OCI-LY1 (cell line): ENCODE measurements around the gene PRKG1.

Experiments
- H2AFZ ChIP-seq: fragments of 200-600 bp; sonication (generic), shearing (Covaris generic); 2 replicates; pipeline ENCODE4 v1.6.0; 2014; ENCODE audit warnings: antibody characterized with exemption, mild to moderate bottlenecking, low read length
- H3F3A ChIP-seq: fragments of 200-600 bp; sonication (generic), shearing (Covaris generic); 2 replicates; pipeline ENCODE4 v1.6.0; 2014; ENCODE audit warnings: mild to moderate bottlenecking, antibody characterized with exemption, low read length, moderate library complexity; ENCODE audit not compliant: insufficient read depth
- H3K27ac ChIP-seq: fragments of 200-600 bp; sonication (generic); 2 replicates; pipeline ENCODE4 v1.5.1; 2014; ENCODE audit warnings: low read length, mixed run types, mild to moderate bottlenecking, low read depth; ENCODE audit not compliant: poor library complexity, severe bottlenecking
- H3K27me3 ChIP-seq: fragments of 200-600 bp; sonication (generic); 2 replicates; pipeline ENCODE4 v1.6.0; 2014; ENCODE audit warnings: antibody characterized with exemption, mild to moderate bottlenecking, low read length, moderate library complexity; ENCODE audit not compliant: insufficient read depth
- H3K36me3 ChIP-seq: fragments of 200-600 bp; sonication (generic); 2 replicates; pipeline ENCODE4 v1.6.1; 2014; ENCODE audit warnings: mild to moderate bottlenecking, antibody characterized with exemption, low read length, moderate library complexity, mixed read lengths; ENCODE audit not compliant: insufficient read depth
- H3K4me1 ChIP-seq: fragments of 200-600 bp; sonication (generic); 2 replicates; pipeline ENCODE4 v1.5.1; 2014; ENCODE audit warnings: mild to moderate bottlenecking, low read length, moderate library complexity; ENCODE audit not compliant: insufficient read depth, severe bottlenecking
- H3K4me2 ChIP-seq: fragments of 200-600 bp; sonication (generic), shearing (Covaris generic); 2 replicates; pipeline ENCODE4 v1.6.1; 2014; ENCODE audit warnings: low read length
- H3K4me3 ChIP-seq: fragments of 200-600 bp; sonication (generic); 2 replicates; pipeline ENCODE4 v1.5.1; 2014; ENCODE audit warnings: low read length, low read depth, mild to moderate bottlenecking, mixed read lengths; ENCODE audit not compliant: poor library complexity, severe bottlenecking
- H3K79me2 ChIP-seq: fragments of 200-600 bp; shearing (Covaris generic); 2 replicates; pipeline ENCODE4 v1.6.1; 2016; ENCODE audit warnings: mixed run types, low read length, mixed read lengths; ENCODE audit not compliant: insufficient read depth
- H3K9ac ChIP-seq: fragments of 200-600 bp; sonication (generic), shearing (Covaris generic); 2 replicates; pipeline ENCODE4 v1.6.1; 2014; ENCODE audit warnings: mild to moderate bottlenecking, low read length, mixed read lengths
- H3K9me2 ChIP-seq: fragments of 200-600 bp; sonication (generic), shearing (Covaris generic); 2 replicates; pipeline ENCODE4 v1.6.1; 2014; ENCODE audit warnings: low read depth, mild to moderate bottlenecking, low read length, mixed read lengths
- H3K9me3 ChIP-seq: fragments of 200-600 bp; shearing (Covaris generic); 2 replicates; pipeline ENCODE4 v1.6.1; 2014; ENCODE audit warnings: low read length, mixed read lengths
- H4K20me1 ChIP-seq: fragments of 200-600 bp; sonication (generic), shearing (Covaris generic); 2 replicates; pipeline ENCODE4 v1.6.0; 2016; ENCODE audit warnings: mild to moderate bottlenecking, low read length; ENCODE audit not compliant: insufficient read depth
- EZH2 ChIP-seq: fragments of 200-600 bp; sonication (generic), shearing (Covaris generic); IDR thresholded peaks from 2 replicates; pipeline ENCODE4 v1.8.0; 2017; ENCODE audit warnings: borderline replicate concordance, mixed run types, mild to moderate bottlenecking, antibody characterized with exemption, low read length, moderate library complexity, mixed read lengths
- TF ChIP-seq, protein P1 (sequence below): fragments of 200-600 bp; sonication (generic), shearing (Covaris generic); IDR thresholded peaks from 2 replicates; pipeline ENCODE4 v1.5.1; 2017; ENCODE audit warnings: mild to moderate bottlenecking, antibody characterized with exemption, low read length, moderate library complexity, mixed read lengths

PRKG1 gene

DNA sequence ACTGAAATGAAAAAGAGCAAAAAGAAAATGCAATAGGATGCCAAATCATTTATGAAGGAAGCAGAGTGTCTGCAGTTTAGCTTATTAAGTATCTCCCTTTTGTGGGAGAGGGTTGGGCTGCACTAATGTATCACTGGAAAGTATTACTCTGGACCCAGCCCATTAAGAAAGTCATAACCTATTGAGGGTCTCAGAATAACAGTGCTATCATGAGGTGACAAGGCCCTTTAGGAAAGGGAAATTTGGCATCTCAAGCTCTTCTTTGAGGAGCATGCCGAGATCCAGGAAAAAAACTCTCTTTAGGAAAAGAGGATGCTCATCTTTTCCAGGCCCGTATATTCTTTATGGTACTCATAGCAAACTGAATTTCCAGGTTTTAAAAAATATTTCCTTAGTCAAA lies 114.6 kb downstream of the PRKG1 start:
- no peaks in the 10 kb centered on the region for H3K36me3 ChIP-seq
- H3K4me1 ChIP-seq, result no peaks in the 10 kb centered on the region
- no peak overlapping the region for H3K4me2 ChIP-seq
- no peak for TF ChIP-seq EZH2
- TF ChIP-seq, protein P1, sequence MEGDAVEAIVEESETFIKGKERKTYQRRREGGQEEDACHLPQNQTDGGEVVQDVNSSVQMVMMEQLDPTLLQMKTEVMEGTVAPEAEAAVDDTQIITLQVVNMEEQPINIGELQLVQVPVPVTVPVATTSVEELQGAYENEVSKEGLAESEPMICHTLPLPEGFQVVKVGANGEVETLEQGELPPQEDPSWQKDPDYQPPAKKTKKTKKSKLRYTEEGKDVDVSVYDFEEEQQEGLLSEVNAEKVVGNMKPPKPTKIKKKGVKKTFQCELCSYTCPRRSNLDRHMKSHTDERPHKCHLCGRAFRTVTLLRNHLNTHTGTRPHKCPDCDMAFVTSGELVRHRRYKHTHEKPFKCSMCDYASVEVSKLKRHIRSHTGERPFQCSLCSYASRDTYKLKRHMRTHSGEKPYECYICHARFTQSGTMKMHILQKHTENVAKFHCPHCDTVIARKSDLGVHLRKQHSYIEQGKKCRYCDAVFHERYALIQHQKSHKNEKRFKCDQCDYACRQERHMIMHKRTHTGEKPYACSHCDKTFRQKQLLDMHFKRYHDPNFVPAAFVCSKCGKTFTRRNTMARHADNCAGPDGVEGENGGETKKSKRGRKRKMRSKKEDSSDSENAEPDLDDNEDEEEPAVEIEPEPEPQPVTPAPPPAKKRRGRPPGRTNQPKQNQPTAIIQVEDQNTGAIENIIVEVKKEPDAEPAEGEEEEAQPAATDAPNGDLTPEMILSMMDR, result no peak
- H3K9me2 ChIP-seq, result no peaks in the 10 kb centered on the region
- no peaks in the 10 kb centered on the region for H4K20me1 ChIP-seq
- no peak overlapping the region for H3K9ac ChIP-seq
- no peaks in the 10 kb centered on the region for H3K9me3 ChIP-seq
- H3K4me3 ChIP-seq, result no peak overlapping the region
- H2AFZ ChIP-seq, result no peak overlapping the region
- no peaks in the 10 kb centered on the region for H3F3A ChIP-seq
- no peaks in the 10 kb centered on the region for H3K79me2 ChIP-seq
- H3K27me3 ChIP-seq, result no peaks in the 10 kb centered on the region
- H3K27ac ChIP-seq, result no peak overlapping the region

- TF ChIP-seq EZH2, result no peak
- TF ChIP-seq, protein P1, result no peak
- Histone ChIP-seq H3K9me3 (no peaks in the 10 kb centered on the region), H3K9me2 (no peaks in the 10 kb centered on the region), H4K20me1 (no peaks in the 10 kb centered on the region), H3F3A (no peaks in the 10 kb centered on the region), H3K9ac (no peak overlapping the region), H3K36me3 (no peaks in the 10 kb centered on the region), H3K4me3 (no peak overlapping the region), H3K79me2 (no peaks in the 10 kb centered on the region), H3K4me1 (no peaks in the 10 kb centered on the region), H2AFZ (no peak overlapping the region), H3K27ac (no peak overlapping the region), H3K4me2 (no peak overlapping the region), H3K27me3 (no peaks in the 10 kb centered on the region)
Measured at GRCh38 chr10:51196508-51197175, 122.4 kb downstream of the PRKG1 start.

DNA sequence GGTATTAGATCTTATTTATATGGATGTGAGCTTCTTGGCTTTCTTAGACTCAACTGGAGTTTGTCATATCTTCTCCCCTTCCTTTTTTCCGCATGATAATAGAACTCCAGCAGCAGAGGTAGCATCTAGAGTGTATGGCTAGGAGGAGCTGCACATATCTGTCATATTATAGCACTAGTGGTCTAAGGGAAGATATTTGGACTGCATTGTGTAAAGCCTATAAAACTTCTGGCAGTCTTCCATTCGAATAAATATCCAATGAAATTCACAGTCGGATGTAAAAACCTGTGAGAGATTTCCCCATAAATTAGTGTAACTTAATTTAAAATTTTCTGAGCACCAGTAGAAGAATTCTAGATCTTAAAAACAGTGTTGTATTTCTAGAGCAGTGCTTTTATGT lies 123.9 kb downstream of the PRKG1 start:
- Histone ChIP-seq H3K9ac (no peak overlapping the region), H3K4me2 (no peak overlapping the region), H3K79me2 (no peaks in the 10 kb centered on the region), H3K4me3 (no peak overlapping the region), H3K9me3 (no peaks in the 10 kb centered on the region), H3F3A (no peaks in the 10 kb centered on the region), H3K27me3 (no peaks in the 10 kb centered on the region), H3K27ac (no peak overlapping the region), H3K9me2 (no peaks in the 10 kb centered on the region), H3K4me1 (no peaks in the 10 kb centered on the region), H3K36me3 (no peaks in the 10 kb centered on the region), H2AFZ (no peak overlapping the region), H4K20me1 (no peaks in the 10 kb centered on the region)
- TF ChIP-seq, protein P1, result no peak
- no peak for TF ChIP-seq EZH2
